H1 (cell line): ENCODE measurements around the gene KLK8. TPM values are rescaled to one million over a fixed set of nuclear protein-coding genes. Genes with fewer than 3 reads are reported as not detected.

Source experiments
- CTCF ChIA-PET: fragments of 300-600 bp; sonication (Branson Sonifier 250); formaldehyde crosslinking; loops from one replicate; lab custom pipeline; 2021; ENCODE audit not compliant: partially characterized antibody; lab: Charles Lee
- POLR2A ChIA-PET: fragments of 300-600 bp; sonication (Branson Sonifier 250); formaldehyde crosslinking; loops from one replicate; lab custom pipeline; 2021; ENCODE audit warnings: inconsistent platforms; ENCODE audit not compliant: partially characterized antibody; lab: Charles Lee
- DNase-seq, 2 experiments: peaks; one replicate each; pipeline versions ENCODE4 v3.0.0 to v3.0.0-alpha.2; 2010 to 2022; ENCODE audit warnings: low spot score in 2 of 2, low read depth in 1 of 2, mixed read lengths in 1 of 2
- FAIRE-seq: peaks from 2 replicates; lab custom pipeline; 2011; peaks lifted over from hg19 to GRCh38; lab: Jason Lieb, UNC
- H2AFZ ChIP-seq: 2 replicates; pipeline ENCODE4 v1.8.1; 2012; ENCODE audit warnings: low read length, inconsistent platforms
- H2AK5ac ChIP-seq: 2 replicates; pipeline ENCODE4 v1.6.1; 2013; ENCODE audit warnings: low read depth, low read length
- H2BK120ac ChIP-seq: replicated peaks from 2 replicates; pipeline ENCODE3; 2013; ENCODE audit warnings: low read depth, low read length, inconsistent platforms
- H2BK12ac ChIP-seq: 2 replicates; pipeline ENCODE4 v1.6.1; 2013; ENCODE audit warnings: low read depth, low read length
- H2BK15ac ChIP-seq: 2 replicates; pipeline ENCODE4 v1.6.1; 2013; ENCODE audit warnings: low read length
- H2BK20ac ChIP-seq: 2 replicates; pipeline ENCODE4 v1.6.1; 2013; ENCODE audit warnings: low read length
- H2BK5ac ChIP-seq: 2 replicates; pipeline ENCODE4 v1.6.1; 2013; ENCODE audit warnings: low read depth, low read length
- H3K14ac ChIP-seq: 2 replicates; pipeline ENCODE4 v1.6.1; 2013; ENCODE audit warnings: inconsistent platforms; ENCODE audit not compliant: insufficient read length
- H3K18ac ChIP-seq: 2 replicates; pipeline ENCODE4 v1.6.1; 2013; ENCODE audit warnings: low read length; ENCODE audit errors: extremely low read depth
- H3K23ac ChIP-seq: 2 replicates; pipeline ENCODE4 v1.6.1; 2013; ENCODE audit warnings: inconsistent platforms; ENCODE audit not compliant: insufficient read length
- H3K23me2 ChIP-seq: 2 replicates; pipeline ENCODE4 v1.6.1; 2013; ENCODE audit warnings: low read depth, low read length
- H3K27ac ChIP-seq: 2 replicates; pipeline ENCODE4 v1.6.1; 2011; ENCODE audit warnings: low read depth, low read length, inconsistent platforms
- H3K27me3 ChIP-seq, 4 experiments: replicated peaks in 1 of 4; 1 replicate in 1 of 4; 2 replicates in 3 of 4; pipeline versions ENCODE4 v1.6.1 to v1.8.1; 2011 to 2013; ENCODE audit warnings: low read length in 3 of 4, mild to moderate bottlenecking in 3 of 4, inconsistent platforms in 2 of 4, mixed read lengths in 2 of 4, moderate library complexity in 1 of 4; ENCODE audit not compliant: control insufficient read depth in 3 of 4, insufficient read depth in 3 of 4; ENCODE audit errors: extremely low read depth in 1 of 4
- H3K36me3 ChIP-seq, 4 experiments: 2 replicates each; pipeline versions ENCODE4 v1.6.1 to v1.8.1; 2011 to 2013; ENCODE audit warnings: mild to moderate bottlenecking in 4 of 4, low read length in 3 of 4, moderate library complexity in 2 of 4, control low read depth in 1 of 4, inconsistent platforms in 1 of 4; ENCODE audit not compliant: insufficient read depth in 4 of 4, control insufficient read depth in 2 of 4
- H3K4ac ChIP-seq: replicated peaks from 2 replicates; pipeline ENCODE3; 2013; ENCODE audit warnings: low read length, low read depth, mixed read lengths, inconsistent platforms; ENCODE audit not compliant: insufficient read length
- H3K4me1 ChIP-seq, 4 experiments: replicated peaks in 1 of 4; 1 replicate in 1 of 4; 2 replicates in 3 of 4; pipeline versions ENCODE4 v1.6.1 to v1.8.1; 2011 to 2013; ENCODE audit warnings: low read length in 3 of 4, inconsistent platforms in 2 of 4, mixed read lengths in 1 of 4; ENCODE audit not compliant: insufficient read depth in 4 of 4, control insufficient read depth in 3 of 4
- H3K4me2 ChIP-seq, 2 experiments: 2 replicates each; pipeline versions ENCODE4 v1.6.1 to v1.8.1; 2011 to 2013; ENCODE audit warnings: low read depth in 2 of 2, low read length in 2 of 2, control low read depth in 1 of 2, inconsistent platforms in 1 of 2, mild to moderate bottlenecking in 1 of 2; ENCODE audit not compliant: insufficient read depth in 1 of 2
- H3K4me3 ChIP-seq, 4 experiments: fragments of 200-600, 300-600 bp in 1 of 4; sonication (generic), shearing (Covaris generic), sonication (Bioruptor Twin) in 1 of 4; 2 replicates each; pipeline versions ENCODE4 v1.5.1 to v1.8.1; 2011 to 2016; ENCODE audit warnings: low read length in 4 of 4, low read depth in 3 of 4, control low read depth in 2 of 4, inconsistent platforms in 2 of 4, mild to moderate bottlenecking in 2 of 4, mixed read lengths in 1 of 4, moderate library complexity in 1 of 4; ENCODE audit not compliant: insufficient read depth in 2 of 4; ENCODE audit errors: extremely low read depth in 1 of 4
- H3K56ac ChIP-seq: replicated peaks from 2 replicates; pipeline ENCODE3; 2013; ENCODE audit warnings: low read depth, mild to moderate bottlenecking, mixed read lengths, low read length, inconsistent platforms; ENCODE audit not compliant: insufficient read length
- H3K79me1 ChIP-seq: 2 replicates; pipeline ENCODE4 v1.6.1; 2013; ENCODE audit warnings: low read depth, low read length, control low read depth
- H3K79me2 ChIP-seq, 2 experiments: 2 replicates each; pipeline versions ENCODE4 v1.6.1 to v1.8.1; 2012 to 2013; ENCODE audit warnings: low read length in 2 of 2, mild to moderate bottlenecking in 2 of 2, inconsistent platforms in 1 of 2; ENCODE audit not compliant: insufficient read depth in 2 of 2, control insufficient read depth in 1 of 2
- H3K9ac ChIP-seq, 4 experiments: replicated peaks in 1 of 4; 1 replicate in 1 of 4; 2 replicates in 3 of 4; pipeline versions ENCODE4 v1.6.1 to v1.8.1; 2011 to 2013; ENCODE audit warnings: low read depth in 3 of 4, low read length in 3 of 4, control low read depth in 2 of 4, mild to moderate bottlenecking in 2 of 4, moderate library complexity in 2 of 4, inconsistent platforms in 1 of 4; ENCODE audit errors: extremely low read depth in 1 of 4
- H3K9me3 ChIP-seq, 2 experiments: 2 replicates each; pipeline versions ENCODE4 v1.6.1 to v1.8.1; 2012 to 2013; ENCODE audit warnings: mild to moderate bottlenecking in 2 of 2, moderate library complexity in 2 of 2, control low read depth in 1 of 2, inconsistent platforms in 1 of 2, low read depth in 1 of 2, low read length in 1 of 2, mixed read lengths in 1 of 2; ENCODE audit not compliant: insufficient read depth in 2 of 2
- H4K20me1 ChIP-seq, 2 experiments: replicated peaks in 1 of 2; 2 replicates each; pipeline versions ENCODE3 to v1.8.1; 2011 to 2013; ENCODE audit warnings: inconsistent platforms in 2 of 2, low read length in 2 of 2, mild to moderate bottlenecking in 1 of 2; ENCODE audit not compliant: insufficient read depth in 2 of 2, control insufficient read depth in 1 of 2
- H4K5ac ChIP-seq: 2 replicates; pipeline ENCODE4 v1.6.1; 2013; ENCODE audit warnings: low read length, low read depth, mixed read lengths, inconsistent platforms; ENCODE audit not compliant: insufficient read length
- H4K8ac ChIP-seq: 2 replicates; pipeline ENCODE4 v1.8.0; 2013; ENCODE audit warnings: mild to moderate bottlenecking, moderate library complexity, low read length, inconsistent platforms; ENCODE audit not compliant: insufficient read depth; ENCODE audit errors: extremely low read depth
- H4K91ac ChIP-seq: replicated peaks from 2 replicates; pipeline ENCODE3; 2013; ENCODE audit warnings: low read length, mixed read lengths, inconsistent platforms; ENCODE audit not compliant: insufficient read length
- ASH2L ChIP-seq: fragments of 200-600, 300-600 bp; sonication (generic); IDR thresholded peaks from one replicate; pipeline ENCODE4 v1.7.1; 2017; ENCODE audit warnings: low read length
- BRCA1 ChIP-seq: IDR thresholded peaks from 2 replicates; pipeline ENCODE4 v1.6.1; 2012; ENCODE audit warnings: low read depth, low read length, improper control_type of control experiment
- EP300 ChIP-seq, 2 experiments: IDR thresholded peaks; 1 replicate in 1 of 2; 2 replicates in 1 of 2; pipeline ENCODE4 v1.6.1; 2011 to 2012; ENCODE audit warnings: low read depth in 2 of 2, low read length in 2 of 2, mild to moderate bottlenecking in 2 of 2, borderline replicate concordance in 1 of 2, inconsistent platforms in 1 of 2, moderate library complexity in 1 of 2
- HDAC2 ChIP-seq, 2 experiments: fragments of 300-600 bp in 1 of 2; sonication (generic) in 1 of 2; IDR thresholded peaks; 2 replicates each; pipeline ENCODE4 v1.6.1; 2011 to 2012; ENCODE audit warnings: low read depth in 2 of 2, low read length in 2 of 2, mild to moderate bottlenecking in 2 of 2, moderate library complexity in 2 of 2, borderline replicate concordance in 1 of 2, inconsistent platforms in 1 of 2
- POLR2A ChIP-seq, 2 experiments: IDR thresholded peaks; 1 replicate in 1 of 2; 2 replicates in 1 of 2; pipeline ENCODE4 v1.6.1; 2011; ENCODE audit warnings: low read depth in 2 of 2, low read length in 2 of 2, mild to moderate bottlenecking in 2 of 2; ENCODE audit errors: control extremely low read depth in 1 of 2
- POLR2AphosphoS5 ChIP-seq: IDR thresholded peaks from 2 replicates; pipeline ENCODE4 v1.6.1; 2011; ENCODE audit warnings: low read depth, low read length
- RAD21 ChIP-seq, 2 experiments: IDR thresholded peaks in 1 of 2; conservative IDR thresholded peaks in 1 of 2; 2 replicates each; pipeline ENCODE4 v1.6.1; 2011; ENCODE audit warnings: low read depth in 2 of 2, low read length in 2 of 2, improper control_type of control experiment in 1 of 2, inconsistent platforms in 1 of 2, mild to moderate bottlenecking in 1 of 2, moderate library complexity in 1 of 2
- SAP30 ChIP-seq: fragments of 300-600 bp; sonication (generic); IDR thresholded peaks from 2 replicates; pipeline ENCODE4 v1.7.1; 2012; ENCODE audit warnings: low read length, moderate library complexity, mild to moderate bottlenecking, inconsistent platforms; ENCODE audit not compliant: insufficient read depth, insufficient replicate concordance
- SIX5 ChIP-seq: IDR thresholded peaks from 2 replicates; pipeline ENCODE4 v1.6.1; 2011; ENCODE audit warnings: mild to moderate bottlenecking, low read depth, low read length
- SP2 ChIP-seq: IDR thresholded peaks from 2 replicates; pipeline ENCODE4 v1.6.1; 2012; ENCODE audit warnings: mild to moderate bottlenecking, low read length, inconsistent platforms
- SRF ChIP-seq: IDR thresholded peaks from 2 replicates; pipeline ENCODE4 v1.6.1; 2011; ENCODE audit warnings: mild to moderate bottlenecking, low read depth, low read length, moderate library complexity
- TAF1 ChIP-seq: IDR thresholded peaks from 2 replicates; pipeline ENCODE4 v1.6.1; 2011; ENCODE audit warnings: mild to moderate bottlenecking, low read depth, low read length
- TAF7 ChIP-seq: optimal IDR thresholded peaks from 2 replicates; pipeline ENCODE3; 2011; ENCODE audit warnings: low read depth, mild to moderate bottlenecking, inconsistent platforms, low read length, moderate library complexity, borderline replicate concordance
- WGBS, 2 experiments: shearing (Covaris generic) in 1 of 2; methylation state at CpG; one replicate each; pipeline versions ENCODE4 v1.1.6 to v1.1.7; 2013 to 2015; ENCODE audit warnings: low lambda C conversion rate in 2 of 2, mixed read lengths in 2 of 2, inconsistent platforms in 1 of 2, low coverage in 1 of 2, missing lambda C conversion rate in 1 of 2; ENCODE audit not compliant: insufficient replicate concordance in 2 of 2, insufficient coverage in 1 of 2, insufficient read length in 1 of 2; ENCODE audit errors: extremely low coverage in 1 of 2, missing lambda C conversion rate in 1 of 2; 5-methylcytosine and 5-hydroxymethylcytosine counted together
- polyA plus RNA-seq, 7 experiments: library from polyadenylated mRNA; depleted of rRNA in 3 of 7; stranded (reverse) in 5 of 7; unstranded in 2 of 7; fragments of >200 nt in 5 of 7; fragments of 200-250 nt in 2 of 7; gene quantifications; 1 replicate in 5 of 7; 2 replicates in 1 of 7; 4 replicates in 1 of 7; pipeline versions ENCODE4 v1.2.1 to v1.2.3, GENCODE V29; 2011 to 2013; ENCODE audit warnings: missing spikeins in 2 of 7, mixed read lengths in 2 of 7
- total RNA-seq: library from RNA; stranded (reverse); fragmentation: NEBNext Ultra II Directional; extraction: Animal tissue kit (Norgen Biotek cat#: 25700); gene quantifications from 2 replicates; pipeline ENCODE4 v1.2.1, GENCODE V29; 2021
- TF ChIP-seq, protein P1 (sequence below): IDR thresholded peaks from 2 replicates; pipeline ENCODE4 v1.6.1; 2012; ENCODE audit warnings: inconsistent platforms

Gene KLK8
- total and polyA plus RNA-seq, 2 of the 8 experiments (the other 6 are each of a cell fraction or from before 2014, with no cell fraction given) = 2.9 to 3.6 TPM

DNA sequence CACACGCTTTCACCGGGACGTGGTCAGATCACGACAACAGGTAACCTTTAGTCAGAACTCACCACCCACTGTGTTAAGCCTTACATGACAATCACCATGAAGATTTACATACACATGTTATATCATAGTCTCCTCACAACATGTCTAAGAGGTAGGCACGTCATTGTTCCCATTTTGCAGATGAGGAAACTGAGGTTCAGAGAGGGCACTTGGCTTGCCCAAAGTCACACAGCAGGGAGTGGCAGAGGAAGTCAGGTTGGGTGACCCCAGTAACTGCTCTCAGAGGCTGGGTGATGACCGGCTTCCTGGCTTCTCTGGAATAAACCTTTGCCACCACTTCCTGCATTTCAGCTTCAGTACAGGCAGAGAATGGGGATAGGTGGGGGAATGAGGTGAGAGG lies 12.8 kb upstream of the KLK8 start:
- Histone ChIP-seq H2BK20ac (no peak overlapping the region), H3K36me3 (no peaks in the 10 kb centered on the region), H3K4me1 (peaks cover 0 to 2% (median under 1%) of the 10 kb centered on the region in 4 experiments; a peak in 2 of 7 replicates), H2AK5ac (no peak overlapping the region), H3K23me2 (peaks cover 12% of the 10 kb centered on the region; the same call in 1 of the 2 replicates), H4K20me1 (no peaks in the 10 kb centered on the region), H3K4ac (no peak overlapping the region), H3K9me3 (no peaks in the 10 kb centered on the region), H3K23ac (no peak overlapping the region), H3K79me2 (no peaks in the 10 kb centered on the region), H3K4me2 (no peak overlapping the region), H3K18ac (no peak overlapping the region), H2AFZ (no peak overlapping the region), H3K56ac (no peak overlapping the region), H4K91ac (no peak overlapping the region), H2BK5ac (no peak overlapping the region), H3K9ac (no peak overlapping the region), H3K4me3 (no peak overlapping the region), H4K5ac (no peak overlapping the region), H4K8ac (no peak overlapping the region; the same call in 1 of the 2 replicates), H3K27me3 (peaks cover 0 to 22% (median 16%) of the 10 kb centered on the region in 4 experiments; a peak in 5 of 7 replicates), H2BK12ac (no peak overlapping the region), H3K27ac (no peak overlapping the region), H2BK15ac (no peak overlapping the region), H2BK120ac (no peak overlapping the region), H3K14ac (no peak overlapping the region), H3K79me1 (no peaks in the 10 kb centered on the region)
- ChIA-PET POLR2A (interaction anchor here (0.7 to 1.0 kb wide), 2 partner anchors 9 to 223 kb away, joined by 3 read pairs; no protein-coding TSS in a partner anchor), CTCF (interaction anchor here (1.0 to 15.0 kb wide), 3 partner anchors 13 to 92 kb away, joined by 4 to 269 read pairs (median 18); partner anchors contain the start of gene KLK8)
- WGBS, 2 experiments = 84% methylated on average over 6 of the region's 6 CpGs; no CpG with 5 or more reads in 1 of the 2 experiments
- no peak for DNase-seq
- no peak for FAIRE-seq
- TF ChIP-seq POLR2A (IDR thresholded peaks at IDR 0.05; ENCODE audit: control extremely low read depth in 1 of 2, low read depth in 2 of 2, low read length in 2 of 2) = no peak
- no peak for TF ChIP-seq SIX5
- TF ChIP-seq TAF7 = no peak
- no peak for TF ChIP-seq TAF1
- TF ChIP-seq BRCA1 = no peak
- TF ChIP-seq SP2 = no peak
- TF ChIP-seq ASH2L = no peak
- TF ChIP-seq SRF = no peak
- TF ChIP-seq EP300 (IDR thresholded peaks at IDR 0.05; ENCODE audit: borderline replicate concordance in 1 of 2, low read depth in 2 of 2, low read length in 2 of 2) = no peak
- no peak for TF ChIP-seq HDAC2 (IDR thresholded peaks at IDR 0.05; ENCODE audit: borderline replicate concordance in 1 of 2, low read depth in 2 of 2, low read length in 2 of 2)
- TF ChIP-seq SAP30 = no peak
- TF ChIP-seq, protein P1, sequence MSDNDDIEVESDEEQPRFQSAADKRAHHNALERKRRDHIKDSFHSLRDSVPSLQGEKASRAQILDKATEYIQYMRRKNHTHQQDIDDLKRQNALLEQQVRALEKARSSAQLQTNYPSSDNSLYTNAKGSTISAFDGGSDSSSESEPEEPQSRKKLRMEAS = no peak
- TF ChIP-seq POLR2AphosphoS5 = no peak
- no peak for TF ChIP-seq RAD21 (IDR thresholded peaks at IDR 0.05 in 1 of 2, conservative IDR thresholded peaks at IDR 0.05 in 1 of 2; ENCODE audit: low read depth in 2 of 2, low read length in 2 of 2)
